ENCODE data around the gene UGT1A1. TPM values are rescaled to one million over a fixed set of nuclear protein-coding genes. Genes with fewer than 3 reads are reported as not detected.

UGT1A1 gene
- total RNA-seq, 1 experiment from 2014 or later, result not detected

DNA sequence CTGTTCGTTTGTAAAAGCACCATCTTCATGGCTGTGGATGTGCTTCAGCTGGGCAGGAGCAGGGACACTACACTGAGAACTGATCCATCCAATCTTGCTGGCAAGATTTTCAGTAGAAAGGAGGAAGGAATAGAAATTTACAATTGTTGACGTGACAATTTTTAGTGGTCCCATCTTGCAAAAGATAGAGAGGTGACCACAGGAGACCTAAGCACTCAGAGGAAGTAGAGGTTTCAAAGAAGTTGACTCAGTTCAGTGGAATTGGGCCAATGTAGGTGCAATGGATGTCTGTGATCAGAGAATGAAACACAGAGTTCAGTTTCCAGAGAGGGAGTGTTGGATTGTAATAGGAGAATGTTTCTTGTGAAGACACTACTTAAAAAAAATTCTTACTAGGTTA lies 45.9 kb upstream of the UGT1A1 start:
- no peaks in the 10 kb centered on the region for H3K79me1 ChIP-seq (ENCODE audit: insufficient read depth, low read depth, low read length, poor library complexity, severe bottlenecking)
- no peak overlapping the region for H4K5ac ChIP-seq (ENCODE audit: insufficient read length, low read depth, low read length)
- DNase-seq, result no peak
- no peak overlapping the region for H2BK120ac ChIP-seq (ENCODE audit: low read depth, low read length, poor library complexity, severe bottlenecking)
- peaks cover 7% of the 10 kb centered on the region in 2 experiments for H3K4me1 Mint-ChIP-seq
- no peak overlapping the region for H4K91ac ChIP-seq (ENCODE audit: insufficient read length, low read depth, low read length)
- H3K9me3 Mint-ChIP-seq, result peaks cover 3 to 6% of the 10 kb centered on the region in 2 experiments; a peak in 2 of 5 replicates
- no peaks in the 10 kb centered on the region for H3K36me3 Mint-ChIP-seq (ENCODE audit: insufficient read depth in 1 of 3, low read depth in 3 of 3)
- H3K4me1 ChIP-seq (ENCODE audit: insufficient read depth, low read length), result no peaks in the 10 kb centered on the region
- no peak overlapping the region for H3K56ac ChIP-seq (ENCODE audit: insufficient read length, low read depth, low read length)
- no peak overlapping the region for H3K23ac ChIP-seq (ENCODE audit: insufficient read length, low read depth, low read length)
- no peak overlapping the region for H2BK15ac ChIP-seq (ENCODE audit: low read depth, low read length)
- H3K4ac ChIP-seq (ENCODE audit: low read depth, low read length), result no peak overlapping the region
- no peak overlapping the region for H4K8ac ChIP-seq (replicated peaks; ENCODE audit: insufficient read length, low read depth, low read length)
- peaks cover 10% of the 10 kb centered on the region for H3K27me3 Mint-ChIP-seq (ENCODE audit: low read depth)
- H3K9me3 ChIP-seq (ENCODE audit: control insufficient read depth, low read depth, low read length), result no peaks in the 10 kb centered on the region
- no peak overlapping the region for H3K27ac ChIP-seq (ENCODE audit: insufficient read length, low read depth, low read length)
- H4K20me1 ChIP-seq (ENCODE audit: control insufficient read depth, insufficient read depth, insufficient read length), result no peaks in the 10 kb centered on the region
- no peak overlapping the region for H2BK12ac ChIP-seq (ENCODE audit: insufficient read length, low read depth, low read length)
- H3K14ac ChIP-seq (ENCODE audit: insufficient read depth, low read length), result no peak overlapping the region; the same call in 1 of the 2 replicates
- no peak overlapping the region for H3T11ph ChIP-seq (ENCODE audit: low read length)
- no peak overlapping the region for H2BK5ac ChIP-seq (ENCODE audit: insufficient read length, low read length)
- H3K27ac Mint-ChIP-seq, result no peak overlapping the region
- no peak overlapping the region for H3K18ac ChIP-seq (ENCODE audit: insufficient read length, low read depth, low read length)
- no peaks in the 10 kb centered on the region for H3K27me3 ChIP-seq (ENCODE audit: insufficient read depth, low read length)
- H2AFZ ChIP-seq (ENCODE audit: low read length), result no peak overlapping the region
- no peak overlapping the region for H3K4me2 ChIP-seq (ENCODE audit: insufficient read depth, insufficient read length, low read length)
- H2AK5ac ChIP-seq (ENCODE audit: insufficient read length, low read length), result no peak overlapping the region
- no peak overlapping the region for H3K4me3 Mint-ChIP-seq
- H2BK20ac ChIP-seq (ENCODE audit: low read depth, low read length, poor library complexity, severe bottlenecking), result no peak overlapping the region
- WGBS (ENCODE audit: extremely low coverage, insufficient read length, low lambda C conversion rate), result no CpG with 5 or more reads among the region's 2 CpGs
- H3K9ac ChIP-seq (ENCODE audit: extremely low read depth, insufficient read length, low read length), result no peak overlapping the region
- TF ChIP-seq CTCF (conservative IDR thresholded peaks at IDR 0.05), result no peak
- no peaks in the 10 kb centered on the region for H3K23me2 ChIP-seq (ENCODE audit: insufficient read length, low read depth, low read length, poor library complexity, severe bottlenecking)
- no peaks in the 10 kb centered on the region for H3K79me2 ChIP-seq (ENCODE audit: insufficient read depth, low read length)
